Measurements from ENCODE around the gene CXCL8. TPM values are rescaled to one million over a fixed set of nuclear protein-coding genes. Genes with fewer than 3 reads are reported as not detected.

Gene CXCL8
- total RNA-seq, 1 donor from 2014 or later = 3.3 TPM

DNA sequence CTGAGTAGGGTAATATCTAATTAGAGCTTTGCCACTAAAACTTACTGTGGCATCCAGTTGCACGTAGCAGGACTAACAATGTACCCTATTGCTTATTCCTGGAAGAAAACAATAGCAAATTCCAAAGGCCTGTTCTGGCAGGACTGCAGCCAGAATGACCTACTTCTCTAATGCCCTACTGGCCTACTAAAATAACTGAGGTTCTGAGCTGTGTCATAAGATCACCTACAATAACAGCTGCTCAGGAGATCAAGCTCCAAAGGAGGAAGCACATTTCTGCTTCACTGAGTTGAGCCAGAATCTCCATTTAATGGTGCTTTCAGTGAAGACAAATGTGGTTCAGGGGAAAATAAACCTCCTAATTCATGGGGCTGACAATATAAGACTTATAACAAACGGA lies 42.2 kb upstream of the CXCL8 start:
- Mint-ChIP-seq H3K4me3 (no peak overlapping the region), H3K27me3 (no peaks in the 10 kb centered on the region), H3K36me3 (no peaks in the 10 kb centered on the region), H3K9me3 (no peaks in the 10 kb centered on the region), H3K4me1 (ENCODE audit: unreplicated experiment) (no peaks in the 10 kb centered on the region), H3K27ac (no peak overlapping the region)
- no peak for TF ChIP-seq CTCF (conservative IDR thresholded peaks at IDR 0.05)
- no peak for DNase-seq (ENCODE audit: extremely low spot score, unreplicated experiment)

GRCh38 chr4:73701116-73701515 lies 39.3 kb upstream of the CXCL8 start:
- Mint-ChIP-seq H3K27ac (no peak overlapping the region), H3K4me1 (ENCODE audit: unreplicated experiment) (no peaks in the 10 kb centered on the region), H3K27me3 (no peaks in the 10 kb centered on the region), H3K9me3 (no peaks in the 10 kb centered on the region), H3K4me3 (no peak overlapping the region), H3K36me3 (no peaks in the 10 kb centered on the region)
- DNase-seq (ENCODE audit: extremely low spot score, unreplicated experiment) = no peak
- no peak for TF ChIP-seq CTCF (conservative IDR thresholded peaks at IDR 0.05)

DNA sequence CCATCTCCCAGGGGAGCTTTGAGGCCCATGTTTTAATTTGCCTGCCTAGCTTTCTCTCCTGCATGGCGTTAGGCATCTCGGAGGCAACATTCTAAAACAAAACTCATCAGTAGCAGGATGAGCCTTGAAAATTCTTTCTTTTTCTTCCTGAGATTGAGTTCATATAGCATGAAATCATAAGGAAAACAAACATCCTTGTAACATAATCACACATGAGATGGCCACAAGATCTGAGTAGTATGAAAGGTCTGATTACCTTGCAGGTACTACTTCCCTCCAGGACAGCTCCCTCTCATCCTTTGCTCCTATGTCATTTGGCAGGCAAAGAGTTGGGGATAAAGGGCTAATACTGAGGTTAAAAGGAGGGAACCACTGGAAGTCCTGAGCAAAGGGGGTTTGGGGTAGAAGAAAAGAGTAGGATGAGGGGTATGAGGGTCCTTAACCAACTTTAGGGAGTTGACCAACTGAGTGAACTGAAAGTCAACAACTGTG lies 37.5 kb upstream of the CXCL8 start:
- Mint-ChIP-seq H3K27me3 (no peaks in the 10 kb centered on the region), H3K4me3 (no peak overlapping the region), H3K27ac (no peak overlapping the region), H3K4me1 (ENCODE audit: unreplicated experiment) (no peaks in the 10 kb centered on the region), H3K9me3 (no peaks in the 10 kb centered on the region), H3K36me3 (no peaks in the 10 kb centered on the region)
- no peak for TF ChIP-seq CTCF (conservative IDR thresholded peaks at IDR 0.05)
- DNase-seq (ENCODE audit: extremely low spot score, unreplicated experiment) = no peak

DNA sequence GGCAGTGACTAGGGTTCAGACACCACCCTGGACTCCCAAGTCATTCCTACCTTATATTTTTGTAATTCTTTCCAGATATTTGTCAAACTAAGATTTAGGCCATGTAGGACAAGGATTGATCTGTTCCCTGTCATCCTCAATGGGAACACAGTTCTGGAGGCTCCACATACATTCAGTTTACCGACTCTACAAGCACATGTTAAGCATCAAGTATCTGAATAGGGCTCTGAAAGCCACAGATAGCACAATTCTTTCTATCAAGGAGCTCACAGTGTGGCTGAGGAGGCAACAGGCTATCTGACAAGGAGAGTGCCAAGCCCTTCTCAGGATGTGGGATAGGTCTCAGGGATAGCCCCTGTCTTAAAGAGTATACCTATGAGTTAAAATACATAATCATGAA lies 37.0 kb upstream of the CXCL8 start:
- Mint-ChIP-seq H3K9me3 (no peaks in the 10 kb centered on the region), H3K4me1 (ENCODE audit: unreplicated experiment) (no peaks in the 10 kb centered on the region)

GRCh38 chr4:73704314-73705055 lies 35.9 kb upstream of the CXCL8 start:
- Mint-ChIP-seq H3K27me3 (no peaks in the 10 kb centered on the region), H3K4me1 (ENCODE audit: unreplicated experiment) (no peaks in the 10 kb centered on the region), H3K9me3 (no peaks in the 10 kb centered on the region), H3K4me3 (no peak overlapping the region), H3K27ac (peak overlapping the region; percentile 72), H3K36me3 (no peaks in the 10 kb centered on the region)
- DNase-seq (ENCODE audit: extremely low spot score, unreplicated experiment) = no peak
- no peak for TF ChIP-seq CTCF (conservative IDR thresholded peaks at IDR 0.05)

More for the DNA sequence above, 37.0 kb upstream of the CXCL8 start:
- H3K27me3 Mint-ChIP-seq = no peaks in the 10 kb centered on the region
- no peak for TF ChIP-seq CTCF (conservative IDR thresholded peaks at IDR 0.05)
- no peaks in the 10 kb centered on the region for H3K36me3 Mint-ChIP-seq
- no peak overlapping the region for H3K4me3 Mint-ChIP-seq
- no peak for DNase-seq (ENCODE audit: extremely low spot score, unreplicated experiment)
- no peak overlapping the region for H3K27ac Mint-ChIP-seq
